Mucosa of descending colon (tissue), 3 donors: ENCODE measurements around the gene SUCLA2. TPM values are rescaled to one million over a fixed set of nuclear protein-coding genes. Genes with fewer than 3 reads are reported as not detected.

Experiments used
- ATAC-seq: fragments of 200-7000 bp; cut with Tn5 transposase; one replicate; pipeline ENCODE4 v1.9.1; 2020; ENCODE audit warnings: mild to moderate bottlenecking, moderate library complexity
- DNase-seq, 3 donors: peaks; one replicate each; pipeline ENCODE4 v3.0.0-alpha.2; 2020
- H3K36me3 ChIP-seq: fragments of 200-600 bp; one replicate; pipeline ENCODE4 v1.8.0; 2021; ENCODE audit warnings: low read depth, mild to moderate bottlenecking
- H3K4me1 ChIP-seq: fragments of 200-600 bp; one replicate; pipeline ENCODE4 v1.8.0; 2021; ENCODE audit warnings: low read depth, mild to moderate bottlenecking
- H3K4me3 ChIP-seq: fragments of 200-600 bp; one replicate; pipeline ENCODE4 v1.8.0; 2021; ENCODE audit warnings: mild to moderate bottlenecking
- H3K9me3 ChIP-seq: fragments of 200-600 bp; one replicate; pipeline ENCODE4 v1.8.0; 2021; ENCODE audit warnings: mild to moderate bottlenecking
- intact Hi-C, 2 donors: fragments of 100-400 bp; cut with DNase I in 1 of 2; cut with micrococcal nuclease in 1 of 2; formaldehyde crosslinking; loops; one replicate each; pipeline versions ENCODE4 v1.11.0 to v1.11.1; 2022; cut with DNase I, micrococcal nuclease
- total RNA-seq, 3 donors: library from RNA; stranded (reverse); fragmentation: NEBNext Ultra II Directional in 2 of 3; extraction: Animal tissue kit (Norgen Biotek cat#: 25700) in 2 of 3; gene quantifications; one replicate each; pipeline versions ENCODE4 v1.2.1 to v1.2.4, GENCODE V29; 2021 to 2023
- TF ChIP-seq, protein P1 (sequence below): fragments of 200-600 bp; IDR thresholded peaks from one replicate; pipeline ENCODE4 v1.8.0; 2022; ENCODE audit warnings: antibody characterized with exemption, mild to moderate bottlenecking
- donor health status: DM: no; HTN: no; CAD: no; lungs with moderate emphysema.
- donor health status: DM: no; HTN: no; CAD: no.
- donor health status: DM: no; HTN: yes; CAD: no.

The SUCLA2 gene
- total RNA-seq, 3 donors from 2014 or later: 42.3 to 66.8 (median 62.1) TPM

DNA sequence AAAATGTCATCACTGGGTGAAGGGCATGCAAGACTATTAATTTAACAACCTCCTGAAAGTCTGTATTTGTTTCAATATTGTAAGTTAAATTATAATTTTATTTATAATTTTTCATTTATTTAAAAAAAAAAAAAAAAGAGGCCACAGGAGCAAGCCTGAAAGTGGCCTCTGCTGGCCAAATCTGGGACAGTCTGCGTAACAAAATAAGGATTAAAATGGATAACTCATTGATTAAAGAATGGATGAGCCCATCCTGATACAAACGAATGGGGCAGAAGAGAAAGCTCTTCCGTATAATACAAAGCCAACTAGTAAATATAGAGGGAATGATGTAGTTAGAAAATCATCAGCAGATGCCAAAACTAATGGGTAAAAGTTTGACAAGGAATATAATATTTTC, 36.2 kb downstream of the SUCLA2 start:
- Histone ChIP-seq H3K4me3 (no peak overlapping the region), H3K9me3 (peaks cover 5% of the 10 kb centered on the region), H3K4me1 (no peaks in the 10 kb centered on the region), H3K36me3 (no peaks in the 10 kb centered on the region)
- ATAC-seq (no peak), DNase-seq (no peak)
- TF ChIP-seq, protein P1, sequence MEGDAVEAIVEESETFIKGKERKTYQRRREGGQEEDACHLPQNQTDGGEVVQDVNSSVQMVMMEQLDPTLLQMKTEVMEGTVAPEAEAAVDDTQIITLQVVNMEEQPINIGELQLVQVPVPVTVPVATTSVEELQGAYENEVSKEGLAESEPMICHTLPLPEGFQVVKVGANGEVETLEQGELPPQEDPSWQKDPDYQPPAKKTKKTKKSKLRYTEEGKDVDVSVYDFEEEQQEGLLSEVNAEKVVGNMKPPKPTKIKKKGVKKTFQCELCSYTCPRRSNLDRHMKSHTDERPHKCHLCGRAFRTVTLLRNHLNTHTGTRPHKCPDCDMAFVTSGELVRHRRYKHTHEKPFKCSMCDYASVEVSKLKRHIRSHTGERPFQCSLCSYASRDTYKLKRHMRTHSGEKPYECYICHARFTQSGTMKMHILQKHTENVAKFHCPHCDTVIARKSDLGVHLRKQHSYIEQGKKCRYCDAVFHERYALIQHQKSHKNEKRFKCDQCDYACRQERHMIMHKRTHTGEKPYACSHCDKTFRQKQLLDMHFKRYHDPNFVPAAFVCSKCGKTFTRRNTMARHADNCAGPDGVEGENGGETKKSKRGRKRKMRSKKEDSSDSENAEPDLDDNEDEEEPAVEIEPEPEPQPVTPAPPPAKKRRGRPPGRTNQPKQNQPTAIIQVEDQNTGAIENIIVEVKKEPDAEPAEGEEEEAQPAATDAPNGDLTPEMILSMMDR: no peak
- intact Hi-C loops: no loop called here

DNA sequence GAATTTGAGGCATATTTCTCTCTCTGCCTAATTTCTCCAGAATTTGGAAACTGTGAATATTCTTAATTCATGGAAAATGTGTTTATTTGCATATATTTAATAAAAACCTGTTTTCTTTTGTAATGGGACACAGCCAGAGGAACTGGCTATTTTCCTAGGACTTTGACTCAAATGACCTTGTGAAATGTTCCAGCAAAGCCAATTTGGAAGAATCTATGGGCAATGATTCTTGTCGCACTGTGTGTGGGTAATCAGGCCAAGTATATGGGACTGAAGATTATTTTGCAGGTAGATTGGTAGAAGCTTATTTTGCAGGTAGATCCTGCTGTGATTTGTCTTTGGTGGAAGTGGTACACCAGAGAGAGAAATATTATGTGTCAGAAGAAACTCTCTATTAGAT, 38.8 kb downstream of the SUCLA2 start:
- Histone ChIP-seq H3K9me3 (peaks cover 21% of the 10 kb centered on the region), H3K36me3 (no peaks in the 10 kb centered on the region), H3K4me1 (no peaks in the 10 kb centered on the region), H3K4me3 (no peak overlapping the region)
- TF ChIP-seq, protein P1: no peak
- ATAC-seq (no peak), DNase-seq (no peak)
- intact Hi-C loops: no loop called here

DNA sequence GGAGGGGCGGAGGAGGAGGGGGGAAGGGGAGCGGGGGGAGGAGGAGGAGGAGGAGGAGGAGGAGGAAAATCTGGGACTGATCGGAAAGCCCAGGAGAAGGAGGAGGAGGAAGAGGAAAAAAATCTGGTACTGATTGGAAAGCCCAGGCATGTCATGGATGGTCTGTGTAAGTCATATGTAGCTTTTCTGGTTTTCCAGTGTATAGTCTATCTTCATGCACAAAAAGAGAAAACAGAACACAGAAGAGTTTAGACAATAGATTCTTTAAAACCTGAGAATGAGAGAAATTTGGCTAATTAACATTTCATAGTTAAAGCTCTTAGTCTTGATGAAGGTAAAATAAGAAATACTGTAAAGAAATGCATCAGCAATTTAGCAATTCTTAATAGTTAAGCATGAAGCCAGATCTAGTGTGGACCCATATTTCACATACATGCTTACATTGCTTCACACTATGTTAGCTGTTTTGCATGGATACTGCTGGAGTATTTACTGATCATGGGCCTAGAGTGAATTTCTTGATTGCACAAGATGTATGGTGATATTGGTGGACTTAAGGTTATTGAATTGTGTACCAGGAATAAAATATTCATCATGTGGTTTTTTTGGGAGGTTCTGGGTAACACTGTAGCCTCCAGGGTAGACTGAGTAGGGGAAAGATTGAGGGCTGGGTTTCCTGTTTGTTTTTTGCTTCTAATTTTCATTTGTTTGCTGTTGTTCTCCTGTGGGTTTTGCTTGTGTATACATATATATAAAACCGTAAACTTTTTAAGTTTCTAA, 41.4 kb downstream of the SUCLA2 start:
- DNase-seq (no peak), ATAC-seq (no peak)
- TF ChIP-seq, protein P1: no peak
- peaks cover 34% of the 10 kb centered on the region for H3K9me3 ChIP-seq
- no peaks in the 10 kb centered on the region for H3K36me3 ChIP-seq
- no peak overlapping the region for H3K4me3 ChIP-seq
- H3K4me1 ChIP-seq: no peaks in the 10 kb centered on the region
- intact Hi-C loops: no loop called here

DNA sequence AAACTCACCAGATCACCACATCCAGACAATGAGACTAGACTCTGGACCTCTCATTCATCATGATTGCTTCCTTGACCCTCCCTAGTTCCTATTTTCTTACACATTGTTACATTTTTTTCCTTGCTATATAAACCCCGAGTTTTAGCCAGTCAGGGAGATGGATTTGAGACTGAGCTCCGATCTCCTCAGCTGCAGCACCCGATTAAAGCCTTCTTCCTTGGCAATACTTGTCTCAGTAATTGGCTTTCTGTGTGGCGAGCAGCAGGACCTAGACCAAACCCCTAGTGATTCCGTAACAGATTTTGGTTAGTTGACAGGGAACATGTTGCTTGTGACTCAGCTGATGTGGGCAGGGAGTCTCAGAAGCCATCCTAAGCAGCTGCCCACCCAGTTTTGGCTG, 44.0 kb downstream of the SUCLA2 start:
- intact Hi-C loops: no loop called here
- TF ChIP-seq, protein P1: no peak
- DNase-seq: no peak

DNA sequence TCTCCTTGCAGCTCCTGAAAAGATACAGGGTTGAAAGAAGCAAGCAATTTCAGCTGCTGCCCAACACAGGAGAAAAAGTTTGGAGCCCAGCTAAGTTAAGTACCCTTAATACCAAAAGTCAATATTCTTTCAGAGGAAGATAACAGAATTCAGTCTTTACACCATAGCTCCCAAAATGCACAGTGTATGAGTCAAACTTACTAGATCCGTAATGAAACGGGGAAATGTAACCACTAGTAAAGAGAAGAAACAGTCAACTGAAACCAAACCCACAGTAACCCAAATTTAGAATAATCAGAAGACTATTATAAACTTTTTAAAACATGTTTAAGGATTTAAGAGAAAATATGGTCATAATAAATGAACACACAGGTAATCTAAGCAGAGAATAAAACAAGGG, 45.2 kb downstream of the SUCLA2 start:
- TF ChIP-seq, protein P1: no peak

More for the DNA sequence above, 44.0 kb downstream of the SUCLA2 start:
- no peak overlapping the region for H3K4me3 ChIP-seq
- no peak for ATAC-seq
- no peaks in the 10 kb centered on the region for H3K4me1 ChIP-seq
- peaks cover 34% of the 10 kb centered on the region for H3K9me3 ChIP-seq
- H3K36me3 ChIP-seq: no peaks in the 10 kb centered on the region

More for the DNA sequence above, 45.2 kb downstream of the SUCLA2 start:
- Histone ChIP-seq H3K36me3 (no peaks in the 10 kb centered on the region), H3K4me3 (no peak overlapping the region), H3K4me1 (no peaks in the 10 kb centered on the region), H3K9me3 (peaks cover 34% of the 10 kb centered on the region)
- ATAC-seq: no peak
- intact Hi-C loops: no loop called here
- DNase-seq: no peak
